ENCODE results near the gene TNFAIP8L3. TPM values are rescaled to one million over a fixed set of nuclear protein-coding genes. Genes with fewer than 3 reads are reported as not detected.

TNFAIP8L3 gene
- total and polyA plus RNA-seq, 4 donors: 0.44 to 4.9 (median 1.3) TPM

- Histone ChIP-seq H3K4me3 (ENCODE audit: low read depth in 1 of 3, low read length in 3 of 3) (no peak overlapping the region), H3K27me3 (ENCODE audit: control insufficient read depth in 4 of 4, insufficient read depth in 4 of 4, low read length in 3 of 4) (no peaks in the 10 kb centered on the region), H3K27ac (ENCODE audit: low read depth in 1 of 2, low read length in 2 of 2) (no peak overlapping the region), H3K36me3 (ENCODE audit: control insufficient read depth in 4 of 4, insufficient read depth in 3 of 4, low read depth in 1 of 4, low read length in 3 of 4) (no peaks in the 10 kb centered on the region), H3K9ac (ENCODE audit: low read depth in 1 of 2, low read length in 2 of 2) (no peak overlapping the region), H3K9me3 (ENCODE audit: control insufficient read depth in 4 of 4, low read length in 3 of 4) (peaks cover 0 to 2% (median 0%) of the 10 kb centered on the region in 4 donors), H3K4me1 (ENCODE audit: control insufficient read depth in 4 of 4, insufficient read depth in 4 of 4, low read length in 3 of 4) (peaks cover 0 to 17% (median 13%) of the 10 kb centered on the region in 4 donors)
- WGBS: 76% methylated on average over 3 of the region's 3 CpGs
- TF ChIP-seq YY1 (IDR thresholded peaks at IDR 0.05) (no peak), TAF1 (conservative IDR thresholded peaks at IDR 0.05) (no peak), EGR1 (IDR thresholded peaks at IDR 0.05; ENCODE audit: low read depth in 2 of 2) (no peak), JUND (IDR thresholded peaks at IDR 0.05) (no peak), RAD21 (IDR thresholded peaks at IDR 0.05) (no peak), NR2F2 (IDR thresholded peaks at IDR 0.05) (no peak), FOXA1 (IDR thresholded peaks at IDR 0.05) (no peak), GABPA (IDR thresholded peaks at IDR 0.05 in 1 of 2, conservative IDR thresholded peaks at IDR 0.05 in 1 of 2) (no peak)
- TF ChIP-seq, protein P1, sequence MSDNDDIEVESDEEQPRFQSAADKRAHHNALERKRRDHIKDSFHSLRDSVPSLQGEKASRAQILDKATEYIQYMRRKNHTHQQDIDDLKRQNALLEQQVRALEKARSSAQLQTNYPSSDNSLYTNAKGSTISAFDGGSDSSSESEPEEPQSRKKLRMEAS (IDR thresholded peaks at IDR 0.05): no peak
- TF ChIP-seq, protein P2, sequence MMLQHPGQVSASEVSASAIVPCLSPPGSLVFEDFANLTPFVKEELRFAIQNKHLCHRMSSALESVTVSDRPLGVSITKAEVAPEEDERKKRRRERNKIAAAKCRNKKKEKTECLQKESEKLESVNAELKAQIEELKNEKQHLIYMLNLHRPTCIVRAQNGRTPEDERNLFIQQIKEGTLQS (IDR thresholded peaks at IDR 0.05): no peak
- DNase-seq (ENCODE audit: low spot score): no peak
These were observed 4.0 kb downstream of the TNFAIP8L3 start for GRCh38 chr15:51090753-51091152.

DNA sequence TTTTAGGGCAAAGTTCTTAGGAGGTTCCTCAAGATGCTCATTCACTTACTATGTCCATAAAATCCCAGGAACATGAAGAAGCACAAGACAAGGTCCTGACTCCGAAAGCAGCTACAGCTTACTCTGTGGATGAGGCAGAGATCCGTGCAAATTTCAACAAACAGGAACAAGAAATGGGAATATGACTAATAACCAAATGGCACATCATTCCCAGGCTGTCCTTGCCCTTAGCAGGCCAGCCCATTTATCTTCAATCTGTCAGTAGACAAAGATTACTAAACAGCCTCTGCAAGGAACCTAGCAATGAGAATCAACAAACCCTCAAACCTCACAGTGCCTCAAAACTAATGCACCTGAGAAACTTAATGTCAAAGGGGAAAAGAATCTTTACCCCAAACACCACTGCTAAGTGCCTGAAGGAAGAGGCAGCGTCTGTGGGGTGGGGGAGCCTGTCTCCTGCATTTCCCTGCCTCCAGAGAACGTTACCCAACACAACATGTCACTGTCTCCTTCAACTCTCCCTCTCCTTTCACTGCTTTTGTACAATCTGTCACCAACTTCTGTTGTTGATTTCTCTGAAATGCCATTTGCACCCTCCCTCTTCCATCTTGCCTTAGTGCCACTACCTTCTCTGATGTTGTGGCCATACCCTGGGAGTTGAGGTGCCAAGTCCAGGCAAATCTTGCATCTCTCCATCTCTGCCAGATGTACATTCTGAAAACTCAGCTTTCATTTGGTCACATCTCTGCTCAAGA, 4.8 kb downstream of the TNFAIP8L3 start:
- H3K4me1 ChIP-seq (ENCODE audit: control insufficient read depth in 4 of 4, insufficient read depth in 4 of 4, low read length in 3 of 4): peaks cover 0 to 15% (median 9%) of the 10 kb centered on the region in 4 donors
- no peak overlapping the region for H3K4me3 ChIP-seq (ENCODE audit: low read depth in 1 of 3, low read length in 3 of 3)
- H3K27me3 ChIP-seq (ENCODE audit: control insufficient read depth in 4 of 4, insufficient read depth in 4 of 4, low read length in 3 of 4): no peaks in the 10 kb centered on the region
- no peaks in the 10 kb centered on the region for H3K36me3 ChIP-seq (ENCODE audit: control insufficient read depth in 4 of 4, insufficient read depth in 3 of 4, low read depth in 1 of 4, low read length in 3 of 4)
- DNase-seq (ENCODE audit: low spot score): no peak
- 87% methylated on average over 4 of the region's 4 CpGs for WGBS
- TF ChIP-seq NR2F2 (IDR thresholded peaks at IDR 0.05) (no peak), GABPA (IDR thresholded peaks at IDR 0.05 in 1 of 2, conservative IDR thresholded peaks at IDR 0.05 in 1 of 2) (no peak), RAD21 (IDR thresholded peaks at IDR 0.05) (no peak), CTCF (IDR thresholded peaks at IDR 0.05; ENCODE audit: low read depth, low read length, missing input control) (no peak), EGR1 (IDR thresholded peaks at IDR 0.05; ENCODE audit: low read depth in 2 of 2) (no peak), HNF4A (conservative IDR thresholded peaks at IDR 0.05) (no peak), FOXA1 (IDR thresholded peaks at IDR 0.05) (no peak), TAF1 (conservative IDR thresholded peaks at IDR 0.05) (no peak), YY1 (IDR thresholded peaks at IDR 0.05) (no peak), HNF4G (IDR thresholded peaks at IDR 0.05) (no peak), FOXA2 (IDR thresholded peaks at IDR 0.05) (no peak), REST (IDR thresholded peaks at IDR 0.05) (no peak), SP1 (IDR thresholded peaks at IDR 0.05) (no peak), JUND (IDR thresholded peaks at IDR 0.05) (no peak), RXRA (IDR thresholded peaks at IDR 0.05) (no peak)
- TF ChIP-seq, protein P3, sequence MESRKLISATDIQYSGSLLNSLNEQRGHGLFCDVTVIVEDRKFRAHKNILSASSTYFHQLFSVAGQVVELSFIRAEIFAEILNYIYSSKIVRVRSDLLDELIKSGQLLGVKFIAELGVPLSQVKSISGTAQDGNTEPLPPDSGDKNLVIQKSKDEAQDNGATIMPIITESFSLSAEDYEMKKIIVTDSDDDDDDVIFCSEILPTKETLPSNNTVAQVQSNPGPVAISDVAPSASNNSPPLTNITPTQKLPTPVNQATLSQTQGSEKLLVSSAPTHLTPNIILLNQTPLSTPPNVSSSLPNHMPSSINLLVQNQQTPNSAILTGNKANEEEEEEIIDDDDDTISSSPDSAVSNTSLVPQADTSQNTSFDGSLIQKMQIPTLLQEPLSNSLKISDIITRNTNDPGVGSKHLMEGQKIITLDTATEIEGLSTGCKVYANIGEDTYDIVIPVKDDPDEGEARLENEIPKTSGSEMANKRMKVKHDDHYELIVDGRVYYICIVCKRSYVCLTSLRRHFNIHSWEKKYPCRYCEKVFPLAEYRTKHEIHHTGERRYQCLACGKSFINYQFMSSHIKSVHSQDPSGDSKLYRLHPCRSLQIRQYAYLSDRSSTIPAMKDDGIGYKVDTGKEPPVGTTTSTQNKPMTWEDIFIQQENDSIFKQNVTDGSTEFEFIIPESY (IDR thresholded peaks at IDR 0.05): no peak
- TF ChIP-seq, protein P2 (IDR thresholded peaks at IDR 0.05): no peak
- TF ChIP-seq, protein P1 (IDR thresholded peaks at IDR 0.05): no peak
- H3K27ac ChIP-seq (ENCODE audit: low read depth in 1 of 2, low read length in 2 of 2): no peak overlapping the region
- H3K9ac ChIP-seq (ENCODE audit: low read depth in 1 of 2, low read length in 2 of 2): no peak overlapping the region
- peaks cover 0 to 2% (median 0%) of the 10 kb centered on the region in 4 donors for H3K9me3 ChIP-seq (ENCODE audit: control insufficient read depth in 4 of 4, low read length in 3 of 4)

Measured in liver (tissue), 9 donors.